SK-N-SH (cell line): ENCODE measurements around the gene UBE2G2. TPM values are rescaled to one million over a fixed set of nuclear protein-coding genes. Genes with fewer than 3 reads are reported as not detected.

Experiments
- CTCF ChIA-PET: fragments of 300-600, 350-600 bp; formaldehyde crosslinking; extraction: SDS; loops from one replicate; lab custom pipeline; 2021; lab: Yijun Ruan, JAX
- POLR2A ChIA-PET: fragments of 350-600 bp; sonication (Branson Sonifier 250); formaldehyde crosslinking; extraction: SDS; loops from one replicate; lab custom pipeline; 2020; ENCODE audit warnings: antibody characterized with exemption, inconsistent platforms; lab: Yijun Ruan, JAX
- DNase-seq: peaks from one replicate; pipeline ENCODE4 v3.0.0; 2012
- H2AFZ ChIP-seq: fragments of 200-600 bp; sonication (generic); 2 replicates; pipeline ENCODE4 v1.8.1; 2016; ENCODE audit warnings: antibody characterized with exemption, mild to moderate bottlenecking, low read depth
- H3F3A ChIP-seq: fragments of 200-600 bp; sonication (generic); replicated peaks from 2 replicates; pipeline ENCODE3; 2016; ENCODE audit warnings: antibody characterized with exemption, mild to moderate bottlenecking; ENCODE audit not compliant: insufficient read depth
- H3K27ac ChIP-seq, 2 experiments: fragments of 200-500 bp in 1 of 2; fragments of 200-600 bp in 1 of 2; sonication (Bioruptor generic) in 1 of 2; sonication (generic), shearing (Covaris generic) in 1 of 2; 2 replicates each; pipeline versions ENCODE4 v1.5.1 to v1.6.1; 2014 to 2016; ENCODE audit warnings: low read depth in 2 of 2, inconsistent platforms in 1 of 2, low read length in 1 of 2, mild to moderate bottlenecking in 1 of 2, mixed read lengths in 1 of 2
- H3K27me3 ChIP-seq: fragments of 200-600 bp; sonication (generic), shearing (Covaris generic); 2 replicates; pipeline ENCODE4 v1.6.1; 2016; ENCODE audit warnings: mixed run types; ENCODE audit not compliant: insufficient read depth
- H3K36me3 ChIP-seq, 2 experiments: fragments of 200-500 bp in 1 of 2; fragments of 200-600 bp in 1 of 2; sonication (Bioruptor generic) in 1 of 2; sonication (generic) in 1 of 2; replicated peaks in 1 of 2; 2 replicates each; pipeline versions ENCODE3 to v1.5.1; 2014 to 2016; ENCODE audit warnings: low read length in 1 of 2, mild to moderate bottlenecking in 1 of 2; ENCODE audit not compliant: insufficient read depth in 2 of 2, control insufficient read depth in 1 of 2
- H3K4me1 ChIP-seq, 2 experiments: fragments of 200-500 bp in 1 of 2; fragments of 200-600 bp in 1 of 2; sonication (Bioruptor generic) in 1 of 2; sonication (generic), shearing (Covaris generic) in 1 of 2; 2 replicates each; pipeline versions ENCODE4 v1.5.1 to v1.6.1; 2014 to 2016; ENCODE audit warnings: low read depth in 1 of 2, low read length in 1 of 2, mixed run types in 1 of 2; ENCODE audit not compliant: insufficient read depth in 2 of 2, control insufficient read depth in 1 of 2
- H3K4me2 ChIP-seq: fragments of 200-600 bp; sonication (generic), shearing (Covaris generic); 2 replicates; pipeline ENCODE4 v1.6.1; 2017; ENCODE audit warnings: mixed run types
- H3K4me3 ChIP-seq, 2 experiments: fragments of 200-500 bp in 1 of 2; fragments of 200-600 bp in 1 of 2; sonication (Bioruptor generic) in 1 of 2; sonication (generic), shearing (Covaris generic) in 1 of 2; 2 replicates each; pipeline versions ENCODE4 v1.5.1 to v1.8.1; 2014 to 2016; ENCODE audit warnings: low read depth in 2 of 2, inconsistent platforms in 1 of 2, low read length in 1 of 2, mild to moderate bottlenecking in 1 of 2, mixed read lengths in 1 of 2, moderate library complexity in 1 of 2
- H3K79me2 ChIP-seq: fragments of 200-600 bp; sonication (generic); 2 replicates; pipeline ENCODE4 v1.8.1; 2017; ENCODE audit warnings: mild to moderate bottlenecking; ENCODE audit not compliant: insufficient read depth
- H3K9ac ChIP-seq: fragments of 200-600 bp; sonication (generic); 2 replicates; pipeline ENCODE4 v1.6.1; 2017; ENCODE audit warnings: mixed run types
- H3K9me2 ChIP-seq: fragments of 200-600 bp; sonication (generic); 2 replicates; pipeline ENCODE4 v1.6.1; 2017; ENCODE audit warnings: mixed run types
- H3K9me3 ChIP-seq: fragments of 200-600 bp; sonication (generic); 2 replicates; pipeline ENCODE4 v1.6.1; 2017; ENCODE audit warnings: mixed run types, mild to moderate bottlenecking, moderate library complexity
- H4K20me1 ChIP-seq: fragments of 200-600 bp; sonication (generic); 2 replicates; pipeline ENCODE4 v1.6.1; 2017; ENCODE audit warnings: mild to moderate bottlenecking, mixed run types; ENCODE audit not compliant: insufficient read depth
- ELF1 ChIP-seq: IDR thresholded peaks from 2 replicates; pipeline ENCODE4 v1.4.0; 2012
- EP300 ChIP-seq, 2 experiments: IDR thresholded peaks; 2 replicates each; pipeline versions ENCODE4 v1.4.0 to v1.6.1; 2012; ENCODE audit warnings: borderline replicate concordance in 1 of 2, low read depth in 1 of 2, low read length in 1 of 2
- FOSL2 ChIP-seq: IDR thresholded peaks from 2 replicates; pipeline ENCODE4 v1.4.0; 2012; ENCODE audit warnings: low read depth, mild to moderate bottlenecking, moderate library complexity, borderline replicate concordance
- FOXM1 ChIP-seq: IDR thresholded peaks from 2 replicates; pipeline ENCODE4 v1.4.0; 2012; ENCODE audit warnings: low read depth, mild to moderate bottlenecking
- JUND ChIP-seq: IDR thresholded peaks from 2 replicates; pipeline ENCODE4 v1.4.0; 2012
- MXI1 ChIP-seq: IDR thresholded peaks from 2 replicates; pipeline ENCODE4 v1.6.1; 2012; ENCODE audit warnings: mild to moderate bottlenecking, low read depth, low read length, improper control_type of control experiment
- NRF1 ChIP-seq: IDR thresholded peaks from 2 replicates; pipeline ENCODE4 v1.6.1; 2012; ENCODE audit warnings: low read depth, mild to moderate bottlenecking, low read length
- RAD21 ChIP-seq: IDR thresholded peaks from 2 replicates; pipeline ENCODE4 v1.6.1; 2012; ENCODE audit warnings: mild to moderate bottlenecking, low read length
- RCOR1 ChIP-seq: fragments of 150-350 bp; IDR thresholded peaks from 2 replicates; pipeline ENCODE4 v1.6.1; 2017; ENCODE audit warnings: antibody characterized with exemption, low read length
- SMC3 ChIP-seq: IDR thresholded peaks from 2 replicates; pipeline ENCODE4 v1.6.1; 2012; ENCODE audit warnings: low read depth, low read length, improper control_type of control experiment
- TAF1 ChIP-seq: IDR thresholded peaks from 2 replicates; pipeline ENCODE4 v1.6.1; 2012; ENCODE audit warnings: low read depth, mild to moderate bottlenecking, low read length, moderate library complexity, borderline replicate concordance
- TCF12 ChIP-seq: IDR thresholded peaks from 2 replicates; pipeline ENCODE4 v1.4.0; 2012
- YY1 ChIP-seq: IDR thresholded peaks from 2 replicates; pipeline ENCODE4 v1.4.0; 2012; ENCODE audit warnings: low read depth, mild to moderate bottlenecking
- WGBS: methylation state at CpG from one replicate; pipeline ENCODE4 v1.1.6; 2017; ENCODE audit warnings: low lambda C conversion rate; 5-methylcytosine and 5-hydroxymethylcytosine counted together
- polyA plus RNA-seq, 3 experiments: library from polyadenylated mRNA; depleted of rRNA; stranded (reverse); fragments of >200 nt; gene quantifications; 2 replicates each; pipeline ENCODE4 v1.2.3, GENCODE V29; 2012
- TF ChIP-seq, protein P1 (sequence below): fragments of 150-350 bp; IDR thresholded peaks from 2 replicates; pipeline ENCODE4 v1.6.1; 2016; ENCODE audit warnings: mild to moderate bottlenecking, low read depth, low read length
- TF ChIP-seq, protein P2 (sequence below): fragments of 150-350 bp; IDR thresholded peaks from 2 replicates; pipeline ENCODE4 v1.6.1; 2017; ENCODE audit warnings: antibody characterized with exemption, low read length, low read depth, borderline replicate concordance
- TF ChIP-seq, protein P3 (sequence below): IDR thresholded peaks from 2 replicates; pipeline ENCODE4 v1.4.0; 2012; ENCODE audit warnings: low read depth

Gene UBE2G2
- polyA plus RNA-seq, 1 of the 3 experiments (the other 2 are of a cell fraction), result 129 TPM

DNA sequence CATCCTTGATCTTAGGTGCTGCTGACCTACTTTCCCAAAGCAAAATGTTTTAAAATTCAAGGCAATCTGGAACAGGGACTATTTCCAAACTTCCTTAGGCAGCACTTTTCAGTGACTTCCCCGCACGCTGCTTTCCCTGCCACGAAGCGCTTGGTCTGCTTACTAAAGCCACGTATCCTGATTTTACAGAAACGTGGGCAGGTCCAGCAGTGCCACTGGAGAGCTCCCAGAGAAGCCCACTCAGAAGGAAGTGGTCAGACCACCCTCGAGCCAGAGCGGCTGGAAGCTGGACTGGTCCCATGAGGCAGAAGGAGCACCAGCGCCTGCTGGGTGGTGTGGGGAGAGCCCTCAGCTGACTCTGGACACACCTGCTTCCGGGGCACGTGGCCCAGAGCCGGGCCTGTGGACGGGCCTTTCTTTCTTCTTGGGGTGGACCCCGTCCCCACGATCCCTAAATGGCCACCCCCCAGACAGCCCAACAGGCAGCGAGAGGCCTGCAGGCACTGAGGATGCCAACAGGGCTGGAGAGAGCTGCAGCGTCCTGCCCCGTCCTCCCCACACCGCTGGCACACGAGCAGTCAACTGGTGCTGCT, 48.7 kb upstream of the UBE2G2 start (continued):
- no peak for TF ChIP-seq FOSL2
- TF ChIP-seq RCOR1, result no peak
- TF ChIP-seq NRF1, result no peak
- no peak for TF ChIP-seq FOXM1
- TF ChIP-seq TCF12, result no peak
- TF ChIP-seq, protein P1, sequence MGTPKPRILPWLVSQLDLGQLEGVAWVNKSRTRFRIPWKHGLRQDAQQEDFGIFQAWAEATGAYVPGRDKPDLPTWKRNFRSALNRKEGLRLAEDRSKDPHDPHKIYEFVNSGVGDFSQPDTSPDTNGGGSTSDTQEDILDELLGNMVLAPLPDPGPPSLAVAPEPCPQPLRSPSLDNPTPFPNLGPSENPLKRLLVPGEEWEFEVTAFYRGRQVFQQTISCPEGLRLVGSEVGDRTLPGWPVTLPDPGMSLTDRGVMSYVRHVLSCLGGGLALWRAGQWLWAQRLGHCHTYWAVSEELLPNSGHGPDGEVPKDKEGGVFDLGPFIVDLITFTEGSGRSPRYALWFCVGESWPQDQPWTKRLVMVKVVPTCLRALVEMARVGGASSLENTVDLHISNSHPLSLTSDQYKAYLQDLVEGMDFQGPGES, result no peak
- no peak for TF ChIP-seq JUND
- TF ChIP-seq ELF1, result no peak
- TF ChIP-seq RAD21, result no peak

DNA sequence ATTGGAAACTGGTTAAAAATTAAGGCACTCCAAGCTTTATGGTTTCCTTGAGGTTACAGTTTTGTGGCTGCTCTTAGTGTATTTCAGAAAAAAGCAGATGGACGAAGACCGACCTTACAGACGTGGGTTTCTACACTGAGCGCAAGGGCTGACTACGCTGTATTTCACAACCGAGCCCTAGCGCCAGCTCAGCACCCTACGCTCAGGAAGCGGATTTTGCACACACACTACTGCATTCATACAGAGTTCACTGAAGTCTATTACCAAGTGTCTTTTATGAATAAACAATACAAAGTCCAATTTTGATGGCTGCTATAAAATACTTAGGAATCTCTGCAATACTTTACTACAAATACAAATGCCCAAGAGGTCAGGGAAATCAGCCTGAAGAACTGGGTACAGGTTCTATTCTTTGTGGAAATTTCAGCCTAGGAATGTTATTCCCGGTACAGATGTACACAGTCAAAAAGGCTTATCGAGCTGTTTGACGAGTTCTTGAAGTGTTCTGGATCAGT, 48.1 kb upstream of the UBE2G2 start:
- H4K20me1 ChIP-seq, result peaks cover 39% of the 10 kb centered on the region
- no peaks in the 10 kb centered on the region for H3K9me3 ChIP-seq
- no peak overlapping the region for H3K27ac ChIP-seq
- 96% methylated on average over 12 of the region's 12 CpGs for WGBS
- peaks cover 29 to 52% of the 10 kb centered on the region in 2 experiments for H3K36me3 ChIP-seq
- no peak overlapping the region for H3K4me2 ChIP-seq
- no peaks in the 10 kb centered on the region for H3K27me3 ChIP-seq
- H2AFZ ChIP-seq, result no peak overlapping the region
- peaks cover 0 to 13% of the 10 kb centered on the region in 2 experiments; a peak in 1 of 4 replicates for H3K4me1 ChIP-seq
- H3F3A ChIP-seq, result no peaks in the 10 kb centered on the region
- ChIA-PET CTCF (interaction anchor here (1.1 kb wide), 1 partner anchor 57 kb away, joined by 3 read pairs; no protein-coding TSS in a partner anchor), POLR2A (no interaction called here)
- no peak for DNase-seq
- no peak overlapping the region for H3K9ac ChIP-seq
- TF ChIP-seq EP300 (IDR thresholded peaks at IDR 0.05; ENCODE audit: borderline replicate concordance in 1 of 2, low read depth in 1 of 2, low read length in 1 of 2) (no peak), YY1 (no peak), MXI1 (no peak), SMC3 (no peak), FOSL2 (no peak), TAF1 (no peak)
- TF ChIP-seq, protein P2, sequence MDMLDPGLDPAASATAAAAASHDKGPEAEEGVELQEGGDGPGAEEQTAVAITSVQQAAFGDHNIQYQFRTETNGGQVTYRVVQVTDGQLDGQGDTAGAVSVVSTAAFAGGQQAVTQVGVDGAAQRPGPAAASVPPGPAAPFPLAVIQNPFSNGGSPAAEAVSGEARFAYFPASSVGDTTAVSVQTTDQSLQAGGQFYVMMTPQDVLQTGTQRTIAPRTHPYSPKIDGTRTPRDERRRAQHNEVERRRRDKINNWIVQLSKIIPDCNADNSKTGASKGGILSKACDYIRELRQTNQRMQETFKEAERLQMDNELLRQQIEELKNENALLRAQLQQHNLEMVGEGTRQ, result no peak
- TF ChIP-seq, protein P3, sequence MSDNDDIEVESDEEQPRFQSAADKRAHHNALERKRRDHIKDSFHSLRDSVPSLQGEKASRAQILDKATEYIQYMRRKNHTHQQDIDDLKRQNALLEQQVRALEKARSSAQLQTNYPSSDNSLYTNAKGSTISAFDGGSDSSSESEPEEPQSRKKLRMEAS, result no peak
- no peak overlapping the region for H3K4me3 ChIP-seq
- H3K79me2 ChIP-seq, result peaks cover 36% of the 10 kb centered on the region
- H3K9me2 ChIP-seq, result no peaks in the 10 kb centered on the region
